SK-N-SH treated with all-trans-retinoic acid at 6 μM for 48 hours (cell line): ENCODE data around the gene SLC39A5.

Source experiments
- ATAC-seq: fragments of 200-7000 bp; cut with Tn5 transposase; 3 replicates; pipeline ENCODE4 v1.9.1; 2020; ENCODE audit warnings: mild to moderate bottlenecking, moderate library complexity
- BACH2 ChIP-seq: fragments of 250-450 bp; sonication (Bioruptor Pico); IDR thresholded peaks from 2 replicates; pipeline ENCODE4 v1.9.0; 2021; ENCODE audit warnings: mild to moderate bottlenecking, borderline replicate concordance
- ESRRG ChIP-seq: fragments of 250-450 bp; sonication (Bioruptor Pico); IDR thresholded peaks from 2 replicates; pipeline ENCODE4 v1.6.1; 2021; ENCODE audit warnings: mild to moderate bottlenecking
- GLIS3 ChIP-seq: fragments of 250-450 bp; sonication (Bioruptor Pico); IDR thresholded peaks from 2 replicates; pipeline ENCODE4 v1.5.0; 2020; ENCODE audit warnings: mild to moderate bottlenecking, moderate library complexity
- ISL1 ChIP-seq: fragments of 250-450 bp; sonication (Bioruptor Pico); IDR thresholded peaks from 2 replicates; pipeline ENCODE4 v2.1.2; 2022; ENCODE audit warnings: mild to moderate bottlenecking, moderate library complexity
- OSR1 ChIP-seq: fragments of 250-450 bp; sonication (Bioruptor Pico); IDR thresholded peaks from 2 replicates; pipeline ENCODE4 v1.8.0; 2022; ENCODE audit warnings: moderate library complexity, mild to moderate bottlenecking, inconsistent platforms
- PPARA ChIP-seq: fragments of 250-450 bp; sonication (Bioruptor Pico); IDR thresholded peaks from 2 replicates; pipeline ENCODE4 v1.5.0; 2020; ENCODE audit warnings: mild to moderate bottlenecking, borderline replicate concordance
- SNAI2 ChIP-seq: fragments of 250-450 bp; sonication (Bioruptor Pico); IDR thresholded peaks from 2 replicates; pipeline ENCODE4 v1.5.0; 2020; ENCODE audit warnings: mild to moderate bottlenecking, moderate library complexity
- TCF4 ChIP-seq: fragments of 250-450 bp; sonication (Bioruptor Pico); IDR thresholded peaks from 2 replicates; pipeline ENCODE4 v1.8.0; 2021; ENCODE audit warnings: mild to moderate bottlenecking, moderate library complexity, borderline replicate concordance
- ZC3H10 ChIP-seq: fragments of 250-450 bp; sonication (Bioruptor Pico); IDR thresholded peaks from 2 replicates; pipeline ENCODE4 v1.5.1; 2021; ENCODE audit warnings: mild to moderate bottlenecking, moderate library complexity
- ZFP3 ChIP-seq: fragments of 250-450 bp; sonication (Bioruptor Pico); IDR thresholded peaks from 2 replicates; pipeline ENCODE4 v1.5.0; 2020; ENCODE audit warnings: mild to moderate bottlenecking, moderate library complexity
- ZFP30 ChIP-seq: fragments of 450-650 bp; formaldehyde crosslinking; IDR thresholded peaks from 2 replicates; pipeline ENCODE4 v1.5.0; 2022; ENCODE audit warnings: mild to moderate bottlenecking, moderate library complexity
- ZNF565 ChIP-seq: fragments of 450-650 bp; formaldehyde crosslinking; conservative IDR thresholded peaks from 2 replicates; pipeline ENCODE4 v1.5.0; 2020; ENCODE audit warnings: low read depth, mild to moderate bottlenecking, moderate library complexity
- ZNF70 ChIP-seq: fragments of 450-650 bp; formaldehyde crosslinking; IDR thresholded peaks from 2 replicates; pipeline ENCODE4 v1.5.0; 2020; ENCODE audit warnings: mild to moderate bottlenecking, moderate library complexity
- ZNF8 ChIP-seq: fragments of 450-650 bp; formaldehyde crosslinking; IDR thresholded peaks from 2 replicates; pipeline ENCODE4 v1.5.0; 2020; ENCODE audit warnings: mild to moderate bottlenecking, moderate library complexity
- TF ChIP-seq, protein P1 (sequence below): fragments of 250-450 bp; sonication (Bioruptor Pico); IDR thresholded peaks from 2 replicates; pipeline ENCODE4 v1.5.1; 2021; ENCODE audit warnings: mild to moderate bottlenecking, moderate library complexity
- TF ChIP-seq, protein P2 (sequence below): fragments of 250-450 bp; sonication (Bioruptor Pico); IDR thresholded peaks from 2 replicates; pipeline ENCODE4 v1.5.0; 2020; ENCODE audit warnings: mild to moderate bottlenecking, moderate library complexity
- TF ChIP-seq, protein P3 (sequence below): fragments of 250-450 bp; sonication (Bioruptor Pico); IDR thresholded peaks from 2 replicates; pipeline ENCODE4 v1.5.1; 2020; ENCODE audit warnings: low read depth, mild to moderate bottlenecking, moderate library complexity
- TF ChIP-seq, protein P4 (sequence below): fragments of 250-450 bp; sonication (Bioruptor Pico); IDR thresholded peaks from 2 replicates; pipeline ENCODE4 v1.8.0; 2020; ENCODE audit warnings: mild to moderate bottlenecking, moderate library complexity, borderline replicate concordance
- TF ChIP-seq, protein P5 (sequence below): fragments of 250-450 bp; sonication (Bioruptor Pico); IDR thresholded peaks from 2 replicates; pipeline ENCODE4 v1.8.0; 2021; ENCODE audit warnings: low read depth, mild to moderate bottlenecking, moderate library complexity, borderline replicate concordance

SLC39A5 gene

DNA sequence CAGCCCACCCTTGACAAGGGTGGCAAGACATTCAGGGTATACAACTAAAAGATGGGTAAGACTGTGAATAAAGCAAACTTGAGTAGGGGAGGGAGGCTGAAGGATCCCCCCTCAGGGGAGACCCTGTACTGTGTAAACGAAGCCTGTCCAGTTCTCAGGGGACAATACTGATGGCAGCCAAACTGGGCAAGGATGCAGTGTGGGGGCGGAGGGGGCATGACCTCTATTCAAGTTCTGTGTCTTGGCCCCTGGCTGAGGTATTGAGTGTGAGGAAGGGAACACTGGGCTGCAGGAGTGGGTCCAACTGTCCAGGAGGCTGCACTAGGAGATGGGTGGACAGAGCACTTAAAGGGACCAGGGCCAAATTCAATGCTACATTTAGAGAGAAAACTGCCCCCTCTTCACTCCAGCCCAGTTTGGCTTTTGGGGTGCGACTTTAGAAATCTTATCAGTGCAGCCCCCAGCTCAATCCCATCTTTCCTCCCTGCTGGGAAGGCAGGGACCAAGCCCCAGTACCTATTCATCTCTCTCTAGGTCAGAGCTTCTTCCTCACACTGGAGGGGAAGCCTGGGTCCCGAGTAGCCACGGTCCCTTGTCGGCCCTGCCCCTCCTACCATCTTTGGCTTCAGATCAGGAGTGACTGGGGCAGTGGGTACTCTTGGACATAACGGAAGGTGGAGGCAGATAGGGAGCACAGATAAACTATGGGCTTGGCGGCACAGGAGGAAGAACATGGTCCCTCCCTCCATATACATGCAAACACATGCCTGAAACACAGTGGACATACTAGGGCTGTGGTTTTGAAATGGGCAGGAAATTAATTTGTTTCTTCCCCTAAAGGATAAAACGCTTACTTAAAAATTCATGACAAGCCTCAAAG, 11.8 kb downstream of the SLC39A5 start (continued):
- TF ChIP-seq ZNF565 (CRISPR knock-in tag) = no peak
- TF ChIP-seq, protein P1, sequence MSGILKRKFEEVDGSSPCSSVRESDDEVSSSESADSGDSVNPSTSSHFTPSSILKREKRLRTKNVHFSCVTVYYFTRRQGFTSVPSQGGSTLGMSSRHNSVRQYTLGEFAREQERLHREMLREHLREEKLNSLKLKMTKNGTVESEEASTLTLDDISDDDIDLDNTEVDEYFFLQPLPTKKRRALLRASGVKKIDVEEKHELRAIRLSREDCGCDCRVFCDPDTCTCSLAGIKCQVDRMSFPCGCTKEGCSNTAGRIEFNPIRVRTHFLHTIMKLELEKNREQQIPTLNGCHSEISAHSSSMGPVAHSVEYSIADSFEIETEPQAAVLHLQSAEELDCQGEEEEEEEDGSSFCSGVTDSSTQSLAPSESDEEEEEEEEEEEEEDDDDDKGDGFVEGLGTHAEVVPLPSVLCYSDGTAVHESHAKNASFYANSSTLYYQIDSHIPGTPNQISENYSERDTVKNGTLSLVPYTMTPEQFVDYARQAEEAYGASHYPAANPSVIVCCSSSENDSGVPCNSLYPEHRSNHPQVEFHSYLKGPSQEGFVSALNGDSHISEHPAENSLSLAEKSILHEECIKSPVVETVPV (CRISPR knock-in tag) = no peak
- TF ChIP-seq, all 23 proteins: peak for 0

DNA sequence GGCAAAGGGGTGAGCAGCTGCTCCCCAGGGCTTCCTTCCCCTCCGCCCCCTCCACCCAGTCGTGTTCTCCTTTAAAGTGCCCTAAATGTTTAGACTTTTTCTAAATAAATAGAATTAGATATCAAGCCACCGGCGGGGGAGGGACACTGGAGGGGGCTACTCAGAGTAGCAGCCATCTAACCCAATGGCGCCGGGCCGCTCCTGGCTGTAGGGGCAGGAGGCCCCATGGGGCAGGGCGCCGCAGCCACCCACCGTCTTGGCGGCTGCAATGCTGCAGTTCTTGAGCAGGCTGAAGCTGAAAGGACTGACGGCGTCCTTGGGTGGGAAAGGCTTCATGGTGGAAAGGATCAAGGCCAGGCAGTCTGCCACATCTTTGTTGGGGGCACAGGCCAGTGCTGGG, 13.1 kb downstream of the SLC39A5 start:
- TF ChIP-seq ZNF565 (CRISPR knock-in tag) (no peak), SNAI2 (CRISPR knock-in tag) (no peak), OSR1 (CRISPR knock-in tag) (no peak), ZFP30 (CRISPR knock-in tag) (no peak), ESRRG (CRISPR knock-in tag) (no peak), GLIS3 (CRISPR knock-in tag) (no peak), BACH2 (CRISPR knock-in tag) (no peak), TCF4 (CRISPR knock-in tag) (no peak), ZC3H10 (CRISPR knock-in tag) (no peak), ZFP3 (CRISPR knock-in tag) (no peak), ZNF70 (no peak), PPARA (CRISPR knock-in tag) (no peak), ZNF8 (CRISPR knock-in tag) (no peak)
- TF ChIP-seq, protein P2, sequence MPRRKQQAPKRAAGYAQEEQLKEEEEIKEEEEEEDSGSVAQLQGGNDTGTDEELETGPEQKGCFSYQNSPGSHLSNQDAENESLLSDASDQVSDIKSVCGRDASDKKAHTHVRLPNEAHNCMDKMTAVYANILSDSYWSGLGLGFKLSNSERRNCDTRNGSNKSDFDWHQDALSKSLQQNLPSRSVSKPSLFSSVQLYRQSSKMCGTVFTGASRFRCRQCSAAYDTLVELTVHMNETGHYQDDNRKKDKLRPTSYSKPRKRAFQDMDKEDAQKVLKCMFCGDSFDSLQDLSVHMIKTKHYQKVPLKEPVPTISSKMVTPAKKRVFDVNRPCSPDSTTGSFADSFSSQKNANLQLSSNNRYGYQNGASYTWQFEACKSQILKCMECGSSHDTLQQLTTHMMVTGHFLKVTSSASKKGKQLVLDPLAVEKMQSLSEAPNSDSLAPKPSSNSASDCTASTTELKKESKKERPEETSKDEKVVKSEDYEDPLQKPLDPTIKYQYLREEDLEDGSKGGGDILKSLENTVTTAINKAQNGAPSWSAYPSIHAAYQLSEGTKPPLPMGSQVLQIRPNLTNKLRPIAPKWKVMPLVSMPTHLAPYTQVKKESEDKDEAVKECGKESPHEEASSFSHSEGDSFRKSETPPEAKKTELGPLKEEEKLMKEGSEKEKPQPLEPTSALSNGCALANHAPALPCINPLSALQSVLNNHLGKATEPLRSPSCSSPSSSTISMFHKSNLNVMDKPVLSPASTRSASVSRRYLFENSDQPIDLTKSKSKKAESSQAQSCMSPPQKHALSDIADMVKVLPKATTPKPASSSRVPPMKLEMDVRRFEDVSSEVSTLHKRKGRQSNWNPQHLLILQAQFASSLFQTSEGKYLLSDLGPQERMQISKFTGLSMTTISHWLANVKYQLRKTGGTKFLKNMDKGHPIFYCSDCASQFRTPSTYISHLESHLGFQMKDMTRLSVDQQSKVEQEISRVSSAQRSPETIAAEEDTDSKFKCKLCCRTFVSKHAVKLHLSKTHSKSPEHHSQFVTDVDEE = no peak
- TF ChIP-seq, protein P1 (CRISPR knock-in tag) = no peak
- TF ChIP-seq, protein P3, sequence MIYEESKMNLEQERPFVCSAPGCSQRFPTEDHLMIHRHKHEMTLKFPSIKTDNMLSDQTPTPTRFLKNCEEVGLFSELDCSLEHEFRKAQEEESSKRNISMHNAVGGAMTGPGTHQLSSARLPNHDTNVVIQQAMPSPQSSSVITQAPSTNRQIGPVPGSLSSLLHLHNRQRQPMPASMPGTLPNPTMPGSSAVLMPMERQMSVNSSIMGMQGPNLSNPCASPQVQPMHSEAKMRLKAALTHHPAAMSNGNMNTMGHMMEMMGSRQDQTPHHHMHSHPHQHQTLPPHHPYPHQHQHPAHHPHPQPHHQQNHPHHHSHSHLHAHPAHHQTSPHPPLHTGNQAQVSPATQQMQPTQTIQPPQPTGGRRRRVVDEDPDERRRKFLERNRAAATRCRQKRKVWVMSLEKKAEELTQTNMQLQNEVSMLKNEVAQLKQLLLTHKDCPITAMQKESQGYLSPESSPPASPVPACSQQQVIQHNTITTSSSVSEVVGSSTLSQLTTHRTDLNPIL (CRISPR knock-in tag) = no peak
- TF ChIP-seq, protein P4, sequence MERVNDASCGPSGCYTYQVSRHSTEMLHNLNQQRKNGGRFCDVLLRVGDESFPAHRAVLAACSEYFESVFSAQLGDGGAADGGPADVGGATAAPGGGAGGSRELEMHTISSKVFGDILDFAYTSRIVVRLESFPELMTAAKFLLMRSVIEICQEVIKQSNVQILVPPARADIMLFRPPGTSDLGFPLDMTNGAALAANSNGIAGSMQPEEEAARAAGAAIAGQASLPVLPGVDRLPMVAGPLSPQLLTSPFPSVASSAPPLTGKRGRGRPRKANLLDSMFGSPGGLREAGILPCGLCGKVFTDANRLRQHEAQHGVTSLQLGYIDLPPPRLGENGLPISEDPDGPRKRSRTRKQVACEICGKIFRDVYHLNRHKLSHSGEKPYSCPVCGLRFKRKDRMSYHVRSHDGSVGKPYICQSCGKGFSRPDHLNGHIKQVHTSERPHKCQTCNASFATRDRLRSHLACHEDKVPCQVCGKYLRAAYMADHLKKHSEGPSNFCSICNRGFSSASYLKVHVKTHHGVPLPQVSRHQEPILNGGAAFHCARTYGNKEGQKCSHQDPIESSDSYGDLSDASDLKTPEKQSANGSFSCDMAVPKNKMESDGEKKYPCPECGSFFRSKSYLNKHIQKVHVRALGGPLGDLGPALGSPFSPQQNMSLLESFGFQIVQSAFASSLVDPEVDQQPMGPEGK (CRISPR knock-in tag) = no peak
- no peak for ATAC-seq

DNA sequence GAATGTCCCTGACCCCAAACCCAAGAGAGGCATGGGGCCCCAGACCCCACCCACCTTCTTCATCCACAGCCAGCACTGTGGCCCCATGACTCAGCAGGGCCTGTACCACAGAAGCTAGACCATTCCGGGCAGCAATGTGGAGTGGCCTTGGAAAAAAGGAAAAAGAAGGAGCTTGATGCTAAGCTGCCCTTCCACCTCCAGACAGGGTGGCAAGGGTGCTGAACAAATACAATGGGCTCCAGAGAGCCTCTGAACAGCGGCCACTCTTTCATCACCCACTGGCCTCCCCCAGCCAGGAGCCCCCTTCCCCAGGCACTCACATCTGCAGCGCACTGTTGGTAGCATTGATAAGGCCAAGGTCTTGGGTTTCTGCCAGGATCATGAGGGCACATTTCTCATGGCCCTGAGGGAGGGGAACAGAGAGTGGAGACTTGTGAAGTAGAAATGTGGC, 13.9 kb downstream of the SLC39A5 start:
- no peak for TF ChIP-seq ZFP30 (CRISPR knock-in tag)
- TF ChIP-seq GLIS3 (CRISPR knock-in tag) = no peak
- TF ChIP-seq, protein P4 (CRISPR knock-in tag) = no peak
- no peak for TF ChIP-seq TCF4 (CRISPR knock-in tag)
- TF ChIP-seq, protein P5, sequence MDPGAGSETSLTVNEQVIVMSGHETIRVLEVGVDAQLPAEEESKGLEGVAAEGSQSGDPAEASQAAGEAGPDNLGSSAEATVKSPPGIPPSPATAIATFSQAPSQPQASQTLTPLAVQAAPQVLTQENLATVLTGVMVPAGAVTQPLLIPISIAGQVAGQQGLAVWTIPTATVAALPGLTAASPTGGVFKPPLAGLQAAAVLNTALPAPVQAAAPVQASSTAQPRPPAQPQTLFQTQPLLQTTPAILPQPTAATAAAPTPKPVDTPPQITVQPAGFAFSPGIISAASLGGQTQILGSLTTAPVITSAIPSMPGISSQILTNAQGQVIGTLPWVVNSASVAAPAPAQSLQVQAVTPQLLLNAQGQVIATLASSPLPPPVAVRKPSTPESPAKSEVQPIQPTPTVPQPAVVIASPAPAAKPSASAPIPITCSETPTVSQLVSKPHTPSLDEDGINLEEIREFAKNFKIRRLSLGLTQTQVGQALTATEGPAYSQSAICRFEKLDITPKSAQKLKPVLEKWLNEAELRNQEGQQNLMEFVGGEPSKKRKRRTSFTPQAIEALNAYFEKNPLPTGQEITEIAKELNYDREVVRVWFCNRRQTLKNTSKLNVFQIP = no peak
- TF ChIP-seq SNAI2 (CRISPR knock-in tag) = no peak
- TF ChIP-seq PPARA (CRISPR knock-in tag) = no peak
- TF ChIP-seq ISL1 (CRISPR knock-in tag) = no peak
- TF ChIP-seq, all 23 proteins: peak for 0
- ATAC-seq = no peak
